ENCODE results near the gene NRP2. TPM values are rescaled to one million over a fixed set of nuclear protein-coding genes. Genes with fewer than 3 reads are reported as not detected.
A peak's percentile ranks its signal among the peaks of the same experiment; 100 is the strongest.

The NRP2 gene
- total and polyA plus RNA-seq, 2 of the 13 experiments (the other 11 are each of a cell fraction or from before 2014, with no cell fraction given): 0.65 to 1.4 TPM

DNA sequence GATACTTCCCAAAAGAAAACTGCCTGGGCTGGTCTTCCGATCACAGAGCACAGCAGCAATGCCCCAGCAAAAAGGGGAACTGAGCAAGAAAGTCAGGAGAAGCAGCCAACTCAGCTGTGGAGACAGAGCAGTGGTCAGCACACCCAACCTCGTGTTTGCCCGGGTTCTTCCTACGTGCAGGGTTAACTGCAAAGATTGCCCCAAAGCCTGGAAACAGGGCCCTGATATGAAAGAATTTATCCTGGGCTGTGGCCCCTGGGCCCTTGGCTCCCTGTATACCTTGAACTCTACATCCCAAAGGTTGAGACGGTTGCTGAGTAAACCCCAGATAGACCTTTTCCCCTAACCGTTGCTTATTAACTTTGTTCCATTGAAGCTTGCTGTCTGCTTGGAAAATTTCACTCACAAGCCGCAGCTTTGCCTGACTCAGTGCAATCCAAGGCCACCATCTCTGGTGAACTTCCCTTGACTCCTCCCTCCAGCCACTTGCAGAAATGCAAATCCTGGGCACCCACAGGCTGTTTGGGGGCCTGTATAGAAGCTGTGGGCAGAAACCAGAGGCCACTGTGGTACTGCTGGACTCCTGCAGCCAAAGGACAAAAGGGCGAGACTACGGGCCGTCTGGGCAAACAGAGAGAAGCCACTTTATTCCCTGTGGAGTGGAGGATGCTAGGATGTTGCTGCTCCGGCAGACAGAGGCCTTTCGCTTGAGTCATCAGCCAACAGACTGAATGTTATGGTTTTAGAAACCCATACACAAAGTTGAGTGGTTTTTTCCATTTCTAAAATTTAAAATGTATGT, 18.2 kb downstream of the NRP2 start (continued):
- TF ChIP-seq, protein P1, sequence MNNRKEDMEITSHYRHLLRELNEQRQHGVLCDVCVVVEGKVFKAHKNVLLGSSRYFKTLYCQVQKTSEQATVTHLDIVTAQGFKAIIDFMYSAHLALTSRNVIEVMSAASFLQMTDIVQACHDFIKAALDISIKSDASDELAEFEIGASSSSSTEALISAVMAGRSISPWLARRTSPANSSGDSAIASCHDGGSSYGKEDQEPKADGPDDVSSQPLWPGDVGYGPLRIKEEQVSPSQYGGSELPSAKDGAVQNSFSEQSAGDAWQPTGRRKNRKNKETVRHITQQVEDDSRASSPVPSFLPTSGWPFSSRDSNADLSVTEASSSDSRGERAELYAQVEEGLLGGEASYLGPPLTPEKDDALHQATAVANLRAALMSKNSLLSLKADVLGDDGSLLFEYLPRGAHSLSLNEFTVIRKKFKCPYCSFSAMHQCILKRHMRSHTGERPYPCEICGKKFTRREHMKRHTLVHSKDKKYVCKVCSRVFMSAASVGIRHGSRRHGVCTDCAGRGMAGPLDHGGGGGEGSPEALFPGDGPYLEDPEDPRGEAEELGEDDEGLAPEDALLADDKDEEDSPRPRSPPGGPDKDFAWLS (CRISPR knock-in tag; IDR thresholded peaks at IDR 0.05; ENCODE audit: borderline replicate concordance): 0 out of 2 replicates have a peak, but pooled peaks have one; percentile 75
- no peak for TF ChIP-seq U2AF1 (optimal IDR thresholded peaks at IDR 0.05; ENCODE audit: low read depth, low read length)
- no peak; the same call in 1 of the 2 replicates for TF ChIP-seq RNF2 (conservative IDR thresholded peaks at IDR 0.05; ENCODE audit: low read depth)
- TF ChIP-seq ZNF746 (CRISPR knock-in tag; IDR thresholded peaks at IDR 0.05): peak; percentile 15; the same call in 1 of the 2 replicates
- TF ChIP-seq NCOA2 (CRISPR knock-in tag; IDR thresholded peaks at IDR 0.05): peak; percentile 77
- no peak for TF ChIP-seq FOXK1 (CRISPR knock-in tag; IDR thresholded peaks at IDR 0.05; ENCODE audit: borderline replicate concordance, low read depth)
- no peak for TF ChIP-seq SYNCRIP (IDR thresholded peaks at IDR 0.05; ENCODE audit: insufficient read depth, low read depth, low read length)
- no peak for TF ChIP-seq ZBTB7A (CRISPR knock-in tag; IDR thresholded peaks at IDR 0.05)
- TF ChIP-seq ZNF101 (CRISPR knock-in tag; IDR thresholded peaks at IDR 0.05; ENCODE audit: borderline replicate concordance, low read depth): no peak
- peak; percentile 58; the same call in 1 of the 2 replicates for TF ChIP-seq ISL2 (CRISPR knock-in tag; IDR thresholded peaks at IDR 0.05)
- TF ChIP-seq ZNF552 (CRISPR knock-in tag; IDR thresholded peaks at IDR 0.05; ENCODE audit: borderline replicate concordance): no peak
- TF ChIP-seq, protein P2, sequence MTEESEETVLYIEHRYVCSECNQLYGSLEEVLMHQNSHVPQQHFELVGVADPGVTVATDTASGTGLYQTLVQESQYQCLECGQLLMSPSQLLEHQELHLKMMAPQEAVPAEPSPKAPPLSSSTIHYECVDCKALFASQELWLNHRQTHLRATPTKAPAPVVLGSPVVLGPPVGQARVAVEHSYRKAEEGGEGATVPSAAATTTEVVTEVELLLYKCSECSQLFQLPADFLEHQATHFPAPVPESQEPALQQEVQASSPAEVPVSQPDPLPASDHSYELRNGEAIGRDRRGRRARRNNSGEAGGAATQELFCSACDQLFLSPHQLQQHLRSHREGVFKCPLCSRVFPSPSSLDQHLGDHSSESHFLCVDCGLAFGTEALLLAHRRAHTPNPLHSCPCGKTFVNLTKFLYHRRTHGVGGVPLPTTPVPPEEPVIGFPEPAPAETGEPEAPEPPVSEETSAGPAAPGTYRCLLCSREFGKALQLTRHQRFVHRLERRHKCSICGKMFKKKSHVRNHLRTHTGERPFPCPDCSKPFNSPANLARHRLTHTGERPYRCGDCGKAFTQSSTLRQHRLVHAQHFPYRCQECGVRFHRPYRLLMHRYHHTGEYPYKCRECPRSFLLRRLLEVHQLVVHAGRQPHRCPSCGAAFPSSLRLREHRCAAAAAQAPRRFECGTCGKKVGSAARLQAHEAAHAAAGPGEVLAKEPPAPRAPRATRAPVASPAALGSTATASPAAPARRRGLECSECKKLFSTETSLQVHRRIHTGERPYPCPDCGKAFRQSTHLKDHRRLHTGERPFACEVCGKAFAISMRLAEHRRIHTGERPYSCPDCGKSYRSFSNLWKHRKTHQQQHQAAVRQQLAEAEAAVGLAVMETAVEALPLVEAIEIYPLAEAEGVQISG (CRISPR knock-in tag; IDR thresholded peaks at IDR 0.05): peak; percentile 23; the same call in 1 of the 2 replicates
- no peak for TF ChIP-seq SIN3B (IDR thresholded peaks at IDR 0.05; ENCODE audit: low read length)
- TF ChIP-seq HMG20A (CRISPR knock-in tag; IDR thresholded peaks at IDR 0.05; ENCODE audit: borderline replicate concordance): peak; percentile 15; the same call in 1 of the 2 replicates
- TF ChIP-seq, protein P3, sequence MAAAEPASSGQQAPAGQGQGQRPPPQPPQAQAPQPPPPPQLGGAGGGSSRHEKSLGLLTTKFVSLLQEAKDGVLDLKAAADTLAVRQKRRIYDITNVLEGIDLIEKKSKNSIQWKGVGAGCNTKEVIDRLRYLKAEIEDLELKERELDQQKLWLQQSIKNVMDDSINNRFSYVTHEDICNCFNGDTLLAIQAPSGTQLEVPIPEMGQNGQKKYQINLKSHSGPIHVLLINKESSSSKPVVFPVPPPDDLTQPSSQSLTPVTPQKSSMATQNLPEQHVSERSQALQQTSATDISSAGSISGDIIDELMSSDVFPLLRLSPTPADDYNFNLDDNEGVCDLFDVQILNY (CRISPR knock-in tag; conservative IDR thresholded peaks at IDR 0.05): no peak
- peak; percentile 82; the same call in 1 of the 2 replicates for TF ChIP-seq ZNF644 (CRISPR knock-in tag; IDR thresholded peaks at IDR 0.05; ENCODE audit: low read depth)
- no peak for TF ChIP-seq ZNF589 (CRISPR knock-in tag; conservative IDR thresholded peaks at IDR 0.05)
- TF ChIP-seq ZNF362 (CRISPR knock-in tag; IDR thresholded peaks at IDR 0.05; ENCODE audit: borderline replicate concordance): no peak; the same call in 1 of the 2 replicates
- no peak for TF ChIP-seq ATF1 (CRISPR knock-in tag; IDR thresholded peaks at IDR 0.05)
- TF ChIP-seq ZBTB37 (CRISPR knock-in tag; IDR thresholded peaks at IDR 0.05): no peak
- TF ChIP-seq, protein P4, sequence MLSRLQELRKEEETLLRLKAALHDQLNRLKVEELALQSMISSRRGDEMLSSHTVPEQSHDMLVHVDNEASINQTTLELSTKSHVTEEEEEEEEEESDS (CRISPR knock-in tag; IDR thresholded peaks at IDR 0.05; ENCODE audit: borderline replicate concordance): no peak
